Measurements from ENCODE around the gene ATP8A2.

Gene ATP8A2

DNA sequence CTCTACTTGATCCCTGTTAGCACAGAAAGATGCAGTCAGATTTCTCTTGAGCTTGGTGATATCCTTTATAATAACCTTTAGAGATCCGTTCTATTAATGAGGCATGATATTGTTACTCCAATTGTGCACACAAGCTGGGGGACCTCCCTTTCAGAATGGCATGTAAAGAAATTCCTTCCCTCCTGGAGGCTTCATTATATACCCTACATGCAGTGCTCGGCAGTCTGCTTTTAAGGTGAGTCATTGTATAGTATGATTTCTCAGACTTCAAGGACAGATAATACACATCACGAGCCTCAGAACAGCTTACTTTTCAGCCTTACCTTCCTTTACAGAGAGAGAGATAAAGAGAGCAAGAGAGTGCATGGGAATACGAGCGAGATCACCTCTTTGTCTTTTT, 261.3 kb downstream of the ATP8A2 start:
- DNase-seq = no peak

DNA sequence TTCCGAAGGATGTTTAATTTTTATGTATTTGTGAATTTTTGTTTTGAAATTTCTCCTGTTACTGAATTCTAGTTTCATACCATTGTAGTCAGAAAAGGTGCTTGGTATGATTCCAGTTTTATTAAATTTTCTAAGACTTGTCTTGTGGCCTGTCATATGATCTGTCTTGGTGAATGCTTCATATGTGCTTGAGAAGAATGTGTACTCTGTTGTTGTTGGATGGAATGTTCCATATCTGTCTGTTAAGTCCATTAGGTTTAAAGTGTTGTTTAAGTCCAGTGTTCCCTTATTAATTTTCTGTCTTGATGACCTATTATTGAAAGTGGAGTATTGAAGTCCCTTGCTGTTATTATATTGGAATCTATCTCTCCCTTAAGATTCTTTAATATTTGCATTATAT, 273.9 kb downstream of the ATP8A2 start:
- DNase-seq = no peak

DNA sequence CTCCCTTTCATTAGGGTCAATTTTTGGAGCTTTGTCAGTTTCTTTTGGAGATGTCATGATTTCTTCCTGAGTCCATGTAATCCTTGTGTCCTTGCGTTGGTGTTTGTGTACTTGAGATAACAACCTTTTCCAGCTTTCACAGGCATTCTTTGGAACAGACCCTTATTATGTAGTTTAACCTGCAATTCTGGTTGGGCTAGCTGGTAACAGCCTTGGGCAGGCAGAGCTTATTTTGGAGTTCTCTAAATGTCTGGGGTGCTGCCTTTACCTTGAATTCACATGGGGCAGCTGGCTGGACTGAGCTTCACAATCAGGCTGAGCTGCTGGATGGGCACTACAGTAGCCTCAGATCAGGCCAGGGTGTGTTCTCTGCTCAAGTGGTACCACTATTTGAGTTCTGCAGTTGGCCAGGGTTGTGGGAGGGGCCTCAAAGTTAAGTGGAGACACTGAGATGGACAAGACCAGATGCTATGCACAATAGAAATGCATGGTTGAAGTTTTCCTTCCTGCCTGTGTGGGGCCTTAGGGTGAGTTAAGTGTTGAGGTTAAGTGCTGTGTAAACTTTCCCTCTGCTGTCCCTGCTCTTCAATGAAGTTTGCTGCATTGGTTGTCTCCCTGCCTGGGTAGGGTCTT, 277.3 kb downstream of the ATP8A2 start:
- no peak for DNase-seq

DNA sequence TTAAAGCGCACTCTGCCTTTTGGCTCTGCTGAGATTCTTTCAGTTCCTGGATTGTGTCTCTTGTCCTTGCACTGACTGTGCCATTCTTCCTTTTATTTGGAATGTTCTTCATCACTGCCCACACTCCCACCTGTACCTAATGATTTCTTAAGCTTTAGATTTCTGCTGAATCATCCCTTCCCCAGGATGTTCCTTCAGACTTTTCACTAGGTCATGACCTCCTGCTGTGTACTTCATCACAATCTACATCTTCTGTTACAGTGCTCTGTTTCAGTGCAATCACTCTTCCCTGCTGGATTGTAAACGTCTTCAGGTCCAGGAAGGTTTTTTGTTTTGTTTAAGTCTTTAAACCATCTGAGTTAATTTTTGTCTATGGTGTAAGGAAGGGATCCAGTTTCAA, 281.0 kb downstream of the ATP8A2 start:
- DNase-seq = no peak

DNA sequence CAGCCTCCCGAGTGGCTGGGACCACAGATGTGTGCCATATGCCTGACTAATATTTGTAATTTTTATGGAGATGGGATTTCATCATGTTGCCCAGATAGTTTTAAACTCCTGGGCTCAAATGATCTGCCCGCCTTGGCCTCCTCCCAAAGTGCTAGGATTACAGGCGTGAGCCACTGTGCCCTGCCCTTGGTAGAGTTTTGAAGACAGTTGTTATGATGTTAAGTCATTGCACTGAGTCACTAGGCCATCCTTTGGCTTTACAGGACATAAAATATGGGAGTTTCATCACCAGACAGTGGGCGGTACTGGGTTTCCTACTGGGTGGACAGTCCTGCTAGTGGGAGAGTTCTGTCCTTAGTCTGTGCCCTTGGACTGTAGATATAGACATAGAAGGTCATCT, 282.5 kb downstream of the ATP8A2 start:
- no peak for DNase-seq

DNA sequence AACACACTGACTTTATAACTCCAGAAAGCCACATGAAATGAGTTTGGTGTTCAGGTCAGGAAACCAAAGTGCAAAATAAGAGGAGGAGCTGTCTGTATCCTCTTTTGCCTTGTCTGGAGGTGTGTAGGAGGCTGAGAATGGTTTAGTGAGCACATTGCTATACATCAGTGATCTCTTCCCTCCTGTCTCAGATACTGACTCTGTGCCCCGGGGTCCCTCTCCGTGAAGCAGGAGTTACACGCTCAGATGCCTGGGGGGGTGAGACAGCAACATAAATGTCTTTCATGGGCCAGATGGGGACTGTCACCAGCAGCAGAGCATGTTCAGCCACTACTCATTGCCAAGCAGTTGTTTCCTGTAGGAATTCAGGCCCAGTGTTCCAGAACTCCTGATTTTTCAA, 285.4 kb downstream of the ATP8A2 start:
- no peak for DNase-seq

DNA sequence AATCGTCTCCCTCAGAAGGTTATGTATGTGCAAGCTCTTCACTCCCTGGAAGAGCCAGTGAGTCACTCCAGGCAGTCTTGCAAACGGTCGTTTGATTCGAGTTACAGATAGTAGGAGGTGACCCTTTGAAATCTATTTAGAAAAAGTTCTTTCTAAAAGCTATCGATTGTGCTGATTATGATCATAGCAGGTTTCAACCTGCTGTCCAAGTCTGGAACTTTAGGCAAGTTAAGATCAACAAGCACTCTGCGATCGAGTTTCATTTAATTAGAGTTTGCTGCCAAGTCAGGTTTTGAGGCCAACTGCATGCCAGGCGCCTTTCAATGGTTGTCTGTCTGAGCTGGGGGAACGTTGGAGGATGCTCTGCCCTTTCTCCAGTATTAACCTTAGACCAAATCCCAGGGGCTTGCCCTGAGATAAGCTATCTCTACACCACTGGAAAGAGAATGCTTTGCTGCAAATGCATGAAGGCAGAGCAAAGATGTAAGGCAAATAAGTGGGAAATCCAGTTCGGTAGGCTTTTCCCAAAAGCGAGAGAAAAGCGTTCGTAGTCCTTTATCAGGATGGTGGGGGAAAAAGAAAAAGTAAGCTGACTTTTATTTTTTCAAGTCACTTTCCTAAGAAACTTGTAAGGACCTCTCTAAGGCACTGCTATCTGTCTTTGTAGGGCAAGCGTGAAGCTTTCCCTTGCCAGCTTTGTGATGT, 287.5 kb downstream of the ATP8A2 start:
- no peak for DNase-seq

DNA sequence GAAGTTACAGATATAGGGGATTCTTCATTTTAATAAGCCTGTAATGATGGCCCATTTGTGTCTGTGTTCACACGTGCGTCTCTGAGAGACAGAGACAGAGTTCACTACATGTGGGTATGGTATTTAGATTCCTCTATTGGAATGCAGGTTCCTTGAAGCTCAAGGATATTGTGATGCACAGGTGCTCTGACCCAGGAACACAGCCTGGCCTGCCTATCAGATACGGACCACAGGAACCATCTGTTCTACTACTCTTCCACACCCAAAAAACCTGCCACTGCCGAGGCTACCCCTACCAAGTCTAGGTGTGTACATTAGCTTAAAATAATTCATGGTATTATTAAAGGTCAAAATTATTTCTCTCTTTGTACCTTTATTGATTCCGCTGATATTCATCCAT, 289.2 kb downstream of the ATP8A2 start:
- no peak for DNase-seq

DNA sequence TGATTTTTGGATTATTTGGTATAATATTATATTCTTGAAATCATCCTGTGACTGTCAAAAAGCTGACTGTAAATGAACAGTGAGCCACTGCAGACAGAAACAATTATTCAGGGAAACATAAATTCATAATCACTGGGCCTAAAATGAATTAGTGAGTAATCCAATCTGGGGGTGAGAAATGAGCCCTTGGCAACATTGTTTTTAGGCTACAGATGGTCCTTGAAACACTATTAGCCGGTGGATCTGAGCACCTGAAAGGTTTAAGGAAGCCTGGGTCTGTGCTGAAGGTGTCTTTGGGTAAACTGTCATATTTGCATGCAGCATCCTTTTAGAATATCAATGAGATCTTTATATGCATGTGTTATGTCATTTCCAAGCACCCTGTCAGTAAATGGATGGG, 290.7 kb downstream of the ATP8A2 start:
- DNase-seq = no peak

DNA sequence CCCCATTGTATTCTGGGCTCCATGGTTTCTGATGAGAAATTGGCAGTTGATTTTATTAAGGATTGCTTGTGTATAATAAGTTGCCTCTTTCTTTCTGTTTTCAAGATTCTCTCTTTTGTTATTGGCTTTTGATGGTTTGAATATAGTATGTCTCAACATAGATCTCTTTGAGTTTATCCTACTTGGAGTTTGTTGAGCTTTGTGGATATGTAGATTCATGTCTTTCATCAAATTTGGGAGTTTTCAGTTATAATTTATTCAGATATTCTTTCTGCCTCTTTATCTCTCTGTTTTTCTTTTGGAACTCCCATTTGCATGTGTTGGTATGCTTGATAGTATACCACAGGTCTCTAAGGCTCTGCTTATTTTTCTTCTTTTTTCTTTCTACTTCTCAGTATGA, 296.6 kb downstream of the ATP8A2 start:
- DNase-seq = no peak

DNA sequence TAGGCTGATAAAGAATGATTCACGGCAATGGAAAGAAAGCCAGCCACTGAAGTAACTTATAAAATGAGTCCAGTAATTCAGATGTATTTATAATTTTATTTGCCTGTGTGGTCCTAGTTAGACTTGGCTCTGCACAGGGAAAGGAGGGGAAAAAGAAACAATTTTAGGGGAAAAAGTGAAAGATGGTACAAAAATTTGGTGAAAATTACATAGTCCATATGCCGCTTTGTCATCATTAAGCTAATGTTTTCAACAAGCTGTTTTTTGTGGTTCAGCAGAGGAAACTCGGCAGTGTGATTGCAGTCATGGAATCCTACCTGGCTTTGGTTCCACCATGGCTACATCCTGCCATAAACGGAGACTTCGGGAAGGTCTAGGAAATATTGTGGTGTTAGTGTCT, 301.9 kb downstream of the ATP8A2 start:
- no peak for DNase-seq

DNA sequence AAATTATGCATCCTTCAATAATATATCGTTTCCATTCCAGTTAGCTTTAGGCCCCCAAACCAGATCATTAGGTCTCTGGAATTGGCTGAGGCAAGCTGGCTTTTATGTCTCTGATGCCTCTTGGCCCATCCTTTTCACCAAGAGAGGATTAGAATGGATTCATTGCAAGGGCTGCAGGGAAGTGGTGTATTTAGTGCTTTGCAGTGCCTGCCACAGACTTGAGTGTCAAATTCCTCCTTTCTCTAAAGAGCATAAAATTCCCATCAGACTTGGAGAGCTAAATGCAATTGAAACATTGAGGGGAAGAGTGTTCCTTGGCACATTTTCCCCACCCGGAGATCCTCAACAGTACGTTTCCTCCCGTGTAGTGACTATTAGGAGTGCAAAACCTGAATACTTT, 302.6 kb downstream of the ATP8A2 start:
- DNase-seq = no peak

DNA sequence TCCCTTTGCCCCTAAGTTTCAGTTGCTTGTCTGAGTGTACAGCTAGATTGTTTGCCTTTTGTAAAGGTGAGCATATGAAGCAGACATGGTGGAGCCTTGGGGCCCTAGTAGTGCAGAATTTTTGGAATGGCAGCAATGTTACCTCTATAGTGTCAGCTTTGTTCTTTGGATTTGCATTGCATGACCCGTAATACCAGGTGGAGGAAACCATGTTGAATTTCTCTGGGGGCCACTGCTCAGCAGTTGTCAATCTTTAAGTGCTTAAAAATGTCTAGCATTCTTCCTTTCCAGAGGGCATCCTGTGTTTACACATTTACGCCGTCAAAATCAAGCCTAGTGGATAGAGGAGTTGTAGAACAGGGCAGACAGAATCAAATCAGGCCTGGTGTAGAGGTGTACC, 303.3 kb downstream of the ATP8A2 start:
- no peak for DNase-seq

DNA sequence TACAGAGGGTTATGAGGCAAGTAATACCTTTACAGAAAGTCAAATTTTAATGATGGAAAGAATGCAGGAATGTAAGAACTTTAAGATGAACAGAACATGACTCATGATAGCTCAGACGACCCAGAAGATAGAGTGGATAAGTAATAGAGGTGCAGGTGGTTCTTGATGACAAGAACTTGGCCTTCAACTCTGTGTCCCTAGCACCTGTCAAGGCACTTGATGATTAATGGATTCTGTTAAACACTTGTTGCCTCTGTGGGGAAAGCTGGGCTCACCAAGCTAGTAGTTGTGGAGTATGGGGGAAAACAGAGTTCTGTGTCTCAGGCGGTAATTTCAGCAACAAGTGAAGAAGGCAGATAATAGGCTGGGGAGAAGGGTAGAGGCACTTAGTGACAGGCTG, 306.2 kb downstream of the ATP8A2 start:
- DNase-seq = no peak

DNA sequence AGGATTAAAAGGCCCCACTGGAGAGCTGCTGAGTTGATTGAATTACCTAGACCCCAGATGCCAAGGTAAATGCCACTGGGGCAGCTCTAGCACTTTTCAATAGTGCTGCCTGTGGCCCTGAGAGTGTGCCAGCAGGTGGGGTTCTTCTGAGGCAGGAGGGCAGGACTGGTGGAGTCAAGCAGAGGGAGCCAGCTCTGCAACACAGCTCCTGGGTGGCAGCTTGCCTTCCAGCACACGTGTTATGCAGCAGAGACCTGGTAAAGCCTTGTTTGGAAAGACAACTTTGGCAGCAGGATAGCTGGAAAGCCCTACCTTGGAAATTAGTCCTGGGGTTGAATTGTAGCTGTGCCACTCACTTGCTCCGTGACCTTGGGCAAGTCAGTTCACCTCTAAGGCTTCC, 306.6 kb downstream of the ATP8A2 start:
- no peak for DNase-seq

DNA sequence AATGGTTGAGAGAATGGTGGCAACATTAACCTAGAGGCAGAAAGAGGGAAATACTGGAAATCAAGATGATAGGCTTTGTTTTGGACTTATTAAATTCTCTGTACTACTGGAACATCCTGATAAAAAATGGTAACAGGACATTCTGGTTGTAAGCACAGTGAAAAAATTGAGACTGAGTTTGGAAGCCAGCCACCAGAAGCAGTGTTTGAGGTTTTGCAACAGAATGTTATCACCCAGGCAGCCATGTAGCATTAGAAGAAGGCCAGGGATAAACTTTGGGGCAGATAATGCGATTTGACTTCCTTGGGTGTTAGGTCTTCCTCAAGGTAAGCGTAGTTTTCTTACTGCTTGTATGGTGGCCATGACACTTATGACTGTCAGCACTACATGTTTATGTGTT, 307.4 kb downstream of the ATP8A2 start:
- no peak for DNase-seq

DNA sequence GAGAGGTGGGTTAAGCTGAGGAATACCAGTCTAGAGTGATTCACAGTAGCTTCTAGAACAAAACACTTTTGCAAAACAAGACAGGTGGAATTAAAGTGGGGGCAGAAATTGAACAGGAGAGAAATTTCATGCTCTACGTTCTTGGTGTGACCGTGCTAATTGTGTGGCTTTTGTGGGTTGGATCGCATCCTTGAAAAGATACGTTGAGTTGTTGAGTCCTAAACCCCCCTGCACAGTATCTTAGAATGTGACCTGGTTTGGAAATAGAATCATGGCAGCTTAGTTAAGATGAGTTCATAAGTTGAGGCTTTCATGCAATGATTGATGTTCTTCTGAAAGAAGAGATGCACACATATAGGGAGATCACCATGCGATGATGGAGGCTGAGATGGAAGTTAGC, 308.2 kb downstream of the ATP8A2 start:
- no peak for DNase-seq

DNA sequence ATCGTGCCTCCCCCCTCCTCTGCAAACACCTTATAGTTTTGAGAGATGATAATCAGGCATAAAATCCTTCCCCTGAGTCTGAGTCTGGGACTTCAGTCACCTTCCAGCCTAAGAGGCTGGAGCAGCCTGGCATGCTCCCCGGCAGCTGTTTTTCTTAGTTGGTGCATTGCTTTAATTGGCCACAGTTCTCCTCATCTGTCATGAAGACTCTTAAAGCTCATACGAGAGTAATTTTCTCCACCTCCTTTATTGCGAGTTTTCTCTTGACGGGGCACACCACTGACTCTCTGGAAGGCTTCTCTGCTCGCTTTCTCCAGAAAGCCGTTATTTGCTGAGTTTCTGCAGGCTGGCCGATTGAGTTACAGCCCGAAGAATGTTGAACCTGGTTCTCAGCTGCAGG, 310.5 kb downstream of the ATP8A2 start:
- DNase-seq = no peak

DNA sequence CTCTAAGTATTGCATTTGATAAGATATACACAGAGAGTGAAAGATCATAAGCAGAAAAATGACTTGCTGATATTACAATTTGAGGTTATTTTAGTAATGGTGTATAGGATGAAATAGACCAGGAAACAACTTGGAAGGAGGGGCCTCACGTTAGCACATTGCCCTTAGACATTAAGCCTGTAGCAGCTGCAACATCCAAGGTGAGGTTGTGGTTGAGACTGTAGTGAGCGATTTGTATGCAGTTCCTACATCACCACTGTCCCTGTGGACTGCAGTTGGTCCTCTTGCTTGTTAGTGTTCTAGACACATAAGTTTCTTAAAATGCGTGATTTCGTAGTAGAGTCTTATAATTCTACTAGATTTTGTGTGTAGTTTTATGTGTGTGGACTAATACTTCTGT, 311.3 kb downstream of the ATP8A2 start:
- no peak for DNase-seq

DNA sequence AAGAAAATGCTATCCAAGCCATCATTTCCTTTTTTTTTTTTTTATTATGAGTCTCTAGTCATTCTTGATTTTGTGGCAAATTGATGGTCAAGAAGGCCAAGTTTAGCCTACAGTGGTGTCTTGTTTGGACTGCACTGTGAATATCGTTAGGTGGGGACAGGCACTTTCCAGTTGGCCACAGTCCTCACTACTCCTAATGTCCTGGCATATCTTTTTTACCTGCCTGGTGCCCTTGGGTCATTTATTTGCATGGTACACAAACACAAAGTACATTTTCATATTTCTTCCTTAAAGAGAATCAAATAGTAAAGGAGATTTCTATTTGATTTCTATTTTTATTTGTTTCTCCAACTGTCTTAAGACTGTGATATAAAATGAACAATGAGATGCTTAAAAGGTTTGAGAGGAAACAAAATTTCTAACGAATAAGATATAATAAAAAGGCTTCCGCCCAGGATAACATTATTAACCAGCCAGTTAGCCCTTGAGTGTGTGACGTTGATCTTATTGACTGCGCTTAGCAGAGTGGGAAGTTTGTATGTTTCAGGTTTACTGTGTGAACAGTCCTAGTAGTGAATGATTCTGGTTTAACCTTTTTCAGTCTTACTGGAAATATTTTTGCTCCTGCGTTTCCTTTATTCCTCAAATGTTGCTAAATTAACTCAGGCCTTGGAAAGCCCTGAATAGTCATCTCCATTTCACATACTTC, 312.0 kb downstream of the ATP8A2 start:
- no peak for DNase-seq

DNA sequence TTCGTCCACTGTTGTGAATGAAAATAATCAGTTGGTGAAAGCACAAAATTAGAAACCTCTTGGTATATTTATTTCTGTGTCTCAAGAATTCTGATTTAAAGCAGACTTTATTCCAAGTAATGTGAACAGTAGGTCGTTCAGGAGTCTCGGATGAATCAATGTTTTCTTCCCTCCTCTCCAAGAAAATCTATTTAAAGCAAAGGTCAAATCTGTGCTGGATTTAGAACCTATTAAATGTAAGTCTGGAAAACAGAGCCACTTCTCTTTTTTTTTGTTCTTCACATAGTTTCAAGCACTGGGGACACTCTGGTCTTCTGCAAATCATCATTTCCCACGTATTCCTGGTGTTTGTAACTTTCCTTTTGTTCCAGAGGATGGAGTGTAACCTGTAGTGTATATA, 312.7 kb downstream of the ATP8A2 start:
- no peak for DNase-seq

DNA sequence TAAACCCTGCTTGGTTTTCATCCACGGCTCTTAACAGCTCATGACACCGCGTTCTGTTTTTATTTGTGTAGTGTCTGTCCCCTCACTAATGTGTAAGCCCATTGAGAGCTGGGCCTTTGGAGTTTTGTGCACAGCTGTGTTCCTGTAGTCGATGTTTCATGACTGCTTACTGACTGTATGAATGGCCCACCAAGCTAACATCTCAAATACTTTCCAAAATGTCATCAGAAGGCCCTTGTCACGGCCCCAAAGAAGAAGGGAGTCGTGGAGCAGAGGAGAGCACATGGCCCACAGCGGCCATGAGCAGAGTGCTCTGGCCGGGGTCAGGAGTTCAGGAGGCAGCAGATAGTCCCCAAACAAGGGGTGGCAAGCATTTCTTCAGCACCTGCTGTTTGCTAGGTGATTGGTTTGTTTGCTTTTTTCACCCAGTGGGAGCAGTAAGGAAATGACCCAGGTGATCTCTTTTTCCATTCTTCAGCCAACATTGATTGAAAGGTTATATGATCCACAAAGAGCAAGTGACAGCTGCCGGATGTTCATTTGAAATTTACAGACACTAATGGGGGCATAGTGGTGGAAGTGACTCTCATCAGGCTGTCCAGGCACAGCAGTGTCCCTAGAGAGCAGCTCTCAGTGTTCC, 315.2 kb downstream of the ATP8A2 start:
- DNase-seq = no peak

DNA sequence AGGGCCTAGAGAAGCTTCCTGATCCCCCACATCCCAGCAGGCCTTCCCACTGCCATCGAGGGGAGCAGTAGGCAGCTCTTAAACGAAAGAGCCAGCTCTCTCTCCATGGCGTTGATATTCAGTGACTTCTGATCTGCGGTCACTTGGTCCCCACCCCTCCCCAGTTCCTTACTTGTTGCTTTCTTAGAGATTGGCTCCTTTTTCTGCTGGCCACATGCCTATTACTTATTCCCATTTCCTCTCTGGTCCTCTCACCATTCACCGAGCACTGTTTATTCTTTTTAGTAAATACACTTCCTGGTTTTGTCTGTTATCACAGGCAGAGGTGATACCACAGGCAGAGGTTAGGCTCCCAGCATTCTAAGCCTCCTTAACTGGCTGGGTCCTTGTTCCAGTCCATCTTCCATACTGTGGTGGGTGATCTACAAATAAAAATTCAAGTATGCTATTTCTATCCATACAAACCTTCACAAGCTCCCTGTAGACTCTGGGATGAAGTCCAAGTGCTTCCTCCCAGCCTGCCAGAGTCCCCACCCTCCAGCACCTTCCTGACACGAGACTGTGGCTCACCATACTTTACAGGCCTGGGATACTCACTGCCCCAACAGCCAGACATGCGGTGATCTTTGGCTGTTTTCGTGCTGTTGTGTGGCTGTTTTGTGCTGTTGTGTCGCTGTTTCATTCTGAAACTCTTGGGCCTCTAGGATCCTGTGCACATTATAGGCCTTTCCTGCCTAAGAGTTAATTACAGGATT, 315.9 kb downstream of the ATP8A2 start:
- DNase-seq = no peak

Data from activated T-cell treated with anti-CD3 and anti-CD28 coated beads for 4 hours (primary cell).